Panc1 (cell line): ENCODE results near the gene ARHGAP11B.
A peak's percentile ranks its signal among the peaks of the same experiment; 100 is the strongest.
"Not testable (repeated sequence)": the region's sequence is repeated elsewhere in the genome, so short reads cannot be mapped to it uniquely, and the experiment has no call there.

Experiments
- ATAC-seq: fragments of 200-7000 bp; cut with Tn5 transposase; 2 replicates; pipeline ENCODE4 v1.9.1; 2020; ENCODE audit warnings: mild to moderate bottlenecking, moderate library complexity
- BruUV-seq: library from RNA; stranded (reverse); fragments of 400-500 nt; replicated peaks from 2 replicates; lab custom pipeline; 2021; lab: Mats Ljungman, UMichigan
- CTCF ChIA-PET: fragments of 300-600 bp; sonication (Branson Sonifier 250); formaldehyde crosslinking; loops from one replicate; lab custom pipeline; 2022; ENCODE audit warnings: antibody characterized with exemption; lab: Charles Lee
- POLR2A ChIA-PET: fragments of 300-600 bp; sonication (Branson Sonifier 250); formaldehyde crosslinking; loops from one replicate; lab custom pipeline; 2022; ENCODE audit warnings: antibody characterized with exemption; lab: Charles Lee
- DNase-seq: peaks from one replicate; pipeline ENCODE4 v3.0.0-alpha.2; 2010; ENCODE audit warnings: low read depth, low spot score
- H3K27ac ChIP-seq: 2 replicates; pipeline ENCODE4 v1.5.1; 2011; ENCODE audit warnings: mild to moderate bottlenecking, low read length, inconsistent platforms
- H3K27me3 ChIP-seq: fragments of 200-500 bp; sonication (Bioruptor generic); 2 replicates; pipeline ENCODE4 v1.6.0; 2014; ENCODE audit warnings: low read length, inconsistent platforms; ENCODE audit not compliant: control insufficient read depth, insufficient read depth
- H3K36me3 ChIP-seq: fragments of 200-500 bp; sonication (Bioruptor generic); 2 replicates; pipeline ENCODE4 v1.5.1; 2014; ENCODE audit warnings: inconsistent platforms, mild to moderate bottlenecking, low read length, moderate library complexity; ENCODE audit not compliant: control insufficient read depth, insufficient read depth
- H3K4me1 ChIP-seq: 2 replicates; pipeline ENCODE4 v1.5.1; 2011; ENCODE audit warnings: inconsistent platforms, mild to moderate bottlenecking, low read length, moderate library complexity; ENCODE audit not compliant: control insufficient read depth, insufficient read depth
- H3K4me3 ChIP-seq, 2 experiments: 2 replicates each; pipeline ENCODE4 v1.5.1; 2011 to 2012; ENCODE audit warnings: low read depth in 2 of 2, low read length in 2 of 2, mild to moderate bottlenecking in 2 of 2, inconsistent platforms in 1 of 2, moderate library complexity in 1 of 2
- H3K9me3 ChIP-seq: fragments of 200-500 bp; sonication (Bioruptor generic); 2 replicates; pipeline ENCODE4 v1.5.1; 2014; ENCODE audit warnings: low read depth, mild to moderate bottlenecking, inconsistent platforms, low read length, moderate library complexity; ENCODE audit not compliant: control insufficient read depth, insufficient read depth
- CTCF ChIP-seq: fragments of 450-650 bp; IDR thresholded peaks from 2 replicates; pipeline ENCODE4 v1.5.1; 2017; ENCODE audit warnings: mild to moderate bottlenecking
- POLR2AphosphoS5 ChIP-seq: IDR thresholded peaks from 2 replicates; pipeline ENCODE4 v1.6.1; 2012; ENCODE audit warnings: mild to moderate bottlenecking, low read depth, low read length, moderate library complexity
- REST ChIP-seq, 2 experiments: IDR thresholded peaks; 2 replicates each; pipeline ENCODE4 v1.6.1; 2011 to 2012; ENCODE audit warnings: low read depth in 2 of 2, control low read depth in 1 of 2, low read length in 1 of 2, mild to moderate bottlenecking in 1 of 2, moderate library complexity in 1 of 2; ENCODE audit not compliant: insufficient read depth in 1 of 2
- SIN3A ChIP-seq: IDR thresholded peaks from 2 replicates; pipeline ENCODE4 v1.6.1; 2012; ENCODE audit warnings: low read depth, mild to moderate bottlenecking, low read length, moderate library complexity, borderline replicate concordance; ENCODE audit not compliant: insufficient read depth
- TCF7L2 ChIP-seq: IDR thresholded peaks from 2 replicates; pipeline ENCODE4 v1.6.1; 2011; ENCODE audit warnings: mild to moderate bottlenecking, low read depth, low read length, inconsistent platforms
- in situ Hi-C: cut with HindIII; loops from 2 replicates; pipeline ENCODE4 v1.10.0; 2016; ENCODE audit warnings: low sequenced_read_pairs, low pct_unique_long_range_greater_than_20kb
- intact Hi-C: fragments of 100-400 bp; cut with micrococcal nuclease; formaldehyde crosslinking; loops from one replicate; pipeline ENCODE4 v1.10.0; 2022; ENCODE audit not compliant: unreplicated experiment

Gene ARHGAP11B

GRCh38 chr15:30661154-30661553 lies 35.2 kb downstream of the ARHGAP11B start:
- POLR2A ChIA-PET, intact Hi-C loops: not testable (repeated sequence)

DNA sequence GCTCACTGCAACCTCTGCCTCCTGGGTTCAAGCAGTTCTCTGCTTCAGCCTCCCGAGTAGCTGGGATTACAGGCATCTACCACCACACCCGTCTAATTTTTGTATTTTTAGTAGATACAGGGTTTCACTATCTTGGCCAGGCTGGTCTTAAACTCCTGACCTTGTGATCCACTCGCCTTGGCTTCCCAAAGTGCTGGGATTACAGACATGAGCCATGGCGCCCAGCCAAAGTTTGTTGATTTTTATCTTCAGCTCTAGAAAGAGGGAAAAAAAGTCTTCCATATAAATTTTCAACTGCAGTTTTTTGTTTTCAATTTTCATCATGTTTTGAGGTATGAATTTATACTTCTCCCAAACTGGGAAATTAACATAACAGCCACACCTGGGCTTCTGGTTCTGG lies 43.7 kb downstream of the ARHGAP11B start:
- BruUV-seq, H3K27me3 ChIP-seq, DNase-seq, H3K4me1 ChIP-seq, intact Hi-C loops, H3K9me3 ChIP-seq, CTCF ChIA-PET, H3K27ac ChIP-seq, H3K36me3 ChIP-seq, H3K4me3 ChIP-seq, POLR2A ChIA-PET, in situ Hi-C loops, ATAC-seq: not testable (repeated sequence)

More at GRCh38 chr15:30661154-30661553, 35.2 kb downstream of the ARHGAP11B start:
- DNase-seq, H3K36me3 ChIP-seq, ATAC-seq, H3K4me1 ChIP-seq, H3K27me3 ChIP-seq, in situ Hi-C loops, CTCF ChIA-PET, H3K27ac ChIP-seq, H3K9me3 ChIP-seq, H3K4me3 ChIP-seq, BruUV-seq: not testable (repeated sequence)
- TF ChIP-seq CTCF = peak; percentile 45; the same call in 1 of the 2 replicates

DNA sequence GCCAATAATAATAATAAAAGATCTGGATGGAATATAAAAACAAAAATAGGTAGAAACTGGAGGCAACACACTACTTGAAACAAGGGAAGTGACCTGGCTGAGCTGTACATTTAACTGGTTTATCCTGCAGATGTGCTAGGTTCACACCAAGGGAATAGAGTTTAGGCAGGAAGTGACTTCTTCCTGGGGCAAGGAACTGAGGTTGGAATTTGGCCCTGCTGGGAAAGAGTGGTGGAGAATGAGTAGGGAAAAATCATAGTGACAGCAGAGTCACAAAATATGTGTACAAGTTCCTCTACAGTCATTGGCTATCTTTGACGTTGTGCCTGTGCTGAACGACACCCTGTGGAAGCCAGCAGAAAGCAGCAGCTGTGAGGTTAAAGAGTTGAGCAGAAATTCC lies 44.1 kb downstream of the ARHGAP11B start:
- in situ Hi-C loops = no loop called here
- intact Hi-C loops = no loop called here
- POLR2A ChIA-PET = no interaction called here
- no peak for ATAC-seq
- no peaks in the 10 kb centered on the region for H3K9me3 ChIP-seq
- TF ChIP-seq CTCF = no peak
- TF ChIP-seq REST (IDR thresholded peaks at IDR 0.05; ENCODE audit: insufficient read depth in 1 of 2, low read depth in 2 of 2, low read length in 1 of 2) = no peak
- TF ChIP-seq POLR2AphosphoS5 = no peak
- TF ChIP-seq SIN3A = no peak
- TF ChIP-seq TCF7L2 = no peak
- no peak for DNase-seq
- H3K4me3 ChIP-seq = no peak overlapping the region
- no peaks in the 10 kb centered on the region for H3K4me1 ChIP-seq
- H3K27ac ChIP-seq = no peak overlapping the region
- no peaks in the 10 kb centered on the region for H3K27me3 ChIP-seq
- CTCF ChIA-PET = no interaction called here
- H3K36me3 ChIP-seq = peaks cover 8% of the 10 kb centered on the region; the same call in 1 of the 2 replicates
- BruUV-seq = TSS peak; percentile 9
